Measurements from ENCODE around the gene SLC5A5.

The SLC5A5 gene

DNA sequence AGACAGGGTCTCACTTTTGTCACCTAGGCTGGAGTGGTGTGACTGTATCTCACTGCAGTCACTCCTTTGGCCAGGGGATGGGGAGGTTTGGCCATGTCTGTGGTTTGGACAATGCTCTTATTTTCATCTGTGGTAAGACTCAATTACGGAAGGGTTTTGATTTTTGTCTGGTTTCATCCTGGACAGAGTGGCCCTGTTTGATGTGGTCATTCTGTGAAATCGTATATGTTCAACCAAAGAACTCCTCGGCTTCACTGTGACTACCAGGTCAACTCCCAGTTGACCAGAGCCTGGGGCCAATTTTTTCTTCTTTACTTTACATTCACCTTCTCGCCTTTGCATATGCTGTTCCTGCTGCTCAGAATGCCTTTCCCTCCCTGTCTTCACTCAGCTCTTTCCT, 54.3 kb downstream of the SLC5A5 start:
- no peak for DNase-seq

DNA sequence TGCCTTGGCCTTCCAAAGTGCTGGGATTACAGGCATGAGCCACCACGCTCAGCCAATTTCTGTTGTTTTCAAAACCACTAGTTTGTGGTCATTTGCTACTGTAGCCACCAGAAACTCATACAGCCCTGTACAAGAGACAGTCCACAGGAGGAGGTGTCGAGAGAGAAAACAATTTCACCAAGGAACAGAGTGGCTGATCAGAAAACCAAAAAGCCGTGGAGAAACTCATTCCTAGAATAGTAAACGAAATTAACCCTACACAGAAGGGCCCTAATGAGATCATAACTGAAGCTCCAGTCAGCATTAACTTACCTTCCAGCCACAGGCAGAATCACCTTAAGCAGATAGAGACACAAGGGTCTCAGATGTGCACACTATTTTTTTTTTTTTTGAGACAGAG, 57.3 kb downstream of the SLC5A5 start:
- no peak for DNase-seq

DNA sequence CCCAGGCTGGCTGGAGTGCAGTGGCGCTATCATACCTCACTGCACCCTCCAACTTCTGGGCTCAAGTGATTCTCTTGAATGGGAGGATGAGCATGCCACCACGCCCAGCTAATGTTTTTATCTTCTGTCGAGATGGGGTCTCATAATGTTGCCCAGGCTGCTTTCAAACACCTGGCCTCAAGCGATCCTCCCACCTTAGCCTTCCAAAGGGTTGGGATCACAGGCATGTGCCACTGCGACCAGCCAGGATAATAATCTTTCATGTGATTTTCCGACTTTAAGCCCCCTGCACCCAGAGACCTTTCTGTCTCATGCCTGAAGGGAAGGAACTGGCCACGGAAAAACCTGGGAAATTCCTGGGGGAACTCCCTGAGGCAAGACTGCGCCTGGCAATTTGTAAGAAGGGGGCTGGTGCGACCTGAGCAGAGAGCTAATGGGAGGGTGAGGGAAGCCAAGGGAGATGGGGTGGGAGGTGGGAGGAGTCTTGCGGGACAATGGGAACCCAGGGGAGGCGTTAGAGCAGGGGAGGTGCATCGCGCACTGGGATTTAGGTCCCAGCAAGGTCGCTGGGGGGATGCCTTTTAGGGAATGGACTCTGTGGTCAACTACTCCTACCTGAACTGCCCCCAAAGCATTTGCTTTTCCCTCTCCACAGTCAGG, 59.9 kb downstream of the SLC5A5 start:
- DNase-seq, result no peak

DNA sequence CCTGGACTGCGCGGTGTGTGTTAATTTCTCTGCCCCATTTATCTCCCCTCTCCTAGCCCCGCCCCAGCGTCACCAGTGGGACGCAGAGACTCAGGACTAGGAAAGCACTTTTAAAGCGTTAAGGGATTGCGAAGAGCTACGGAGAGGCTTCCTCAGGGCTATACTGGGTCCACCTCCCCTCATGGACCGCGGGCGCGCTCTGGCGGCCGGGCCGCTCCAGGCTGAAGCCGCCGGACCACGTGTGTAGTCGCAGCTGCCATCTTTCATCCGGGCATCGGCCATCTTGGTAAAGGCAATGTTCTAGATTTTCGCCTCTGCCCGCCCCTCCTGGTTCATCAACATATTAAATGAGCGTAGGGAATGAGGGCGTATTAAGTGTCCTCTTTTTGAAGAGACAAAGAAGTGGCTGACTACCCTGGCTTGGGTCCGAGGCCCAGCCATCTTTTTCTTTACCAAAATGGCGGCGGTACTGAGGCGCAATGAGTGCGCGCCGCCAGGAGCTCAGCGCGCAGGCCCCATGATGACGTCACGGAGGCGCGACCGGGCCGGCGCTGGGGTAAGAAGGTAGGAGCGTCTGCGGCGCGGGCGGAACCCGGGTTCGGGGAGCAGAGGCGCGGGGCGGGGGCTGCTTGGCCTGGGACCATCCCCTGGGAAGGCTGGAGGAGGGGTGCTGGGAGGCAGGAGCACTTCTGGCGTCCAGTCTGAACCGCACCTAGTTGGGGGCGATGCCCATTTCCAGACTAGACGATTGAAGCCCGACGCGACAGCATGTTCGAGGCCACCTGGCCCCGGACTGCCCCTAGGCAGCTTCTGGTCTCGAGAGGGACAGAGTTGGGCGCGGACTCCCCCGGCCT, 61.0 kb downstream of the SLC5A5 start, which contains the start of gene CCDC124:
Gene CCDC124 (plus strand): TSS at position 531 of the 854 bp plus-strand sequence. CDS start 3,406 bp downstream, outside the sequence.
- peak; percentile 87 to 88 for DNase-seq

DNA sequence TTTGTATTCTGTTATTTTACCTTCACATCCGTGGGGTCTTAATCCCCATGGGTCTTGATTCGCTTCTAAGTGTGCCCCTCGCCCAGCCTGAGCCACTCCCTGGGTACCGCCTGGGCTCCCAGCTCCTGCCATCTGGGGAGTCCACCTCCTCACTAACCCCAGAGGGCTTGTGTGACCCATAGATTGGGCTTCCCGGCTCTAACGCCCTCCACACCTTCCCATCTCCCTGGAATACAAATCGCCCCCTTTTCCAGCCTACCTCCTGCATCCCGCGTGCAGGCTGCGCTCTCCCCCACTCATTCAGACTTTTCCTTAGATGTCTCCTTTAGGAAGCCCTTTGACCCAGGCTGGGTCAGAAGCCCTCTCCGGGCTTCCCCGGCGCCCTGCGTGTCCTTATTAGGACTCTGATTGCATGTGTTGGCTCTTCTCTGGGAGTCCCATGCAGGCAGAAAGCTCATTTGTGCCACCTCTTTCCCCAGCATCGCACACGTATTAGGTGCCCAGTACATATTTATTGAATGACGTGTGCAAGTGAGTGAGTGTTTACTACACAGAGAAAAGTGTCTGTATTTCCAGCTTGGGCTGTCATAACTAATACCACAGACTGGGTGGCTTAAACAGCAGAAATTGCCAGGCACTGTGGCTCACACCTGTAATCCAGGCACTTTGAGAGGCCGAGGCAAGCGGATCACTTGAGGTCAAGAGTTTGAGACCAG, 61.8 kb downstream of the SLC5A5 start:
- no peak for DNase-seq

DNA sequence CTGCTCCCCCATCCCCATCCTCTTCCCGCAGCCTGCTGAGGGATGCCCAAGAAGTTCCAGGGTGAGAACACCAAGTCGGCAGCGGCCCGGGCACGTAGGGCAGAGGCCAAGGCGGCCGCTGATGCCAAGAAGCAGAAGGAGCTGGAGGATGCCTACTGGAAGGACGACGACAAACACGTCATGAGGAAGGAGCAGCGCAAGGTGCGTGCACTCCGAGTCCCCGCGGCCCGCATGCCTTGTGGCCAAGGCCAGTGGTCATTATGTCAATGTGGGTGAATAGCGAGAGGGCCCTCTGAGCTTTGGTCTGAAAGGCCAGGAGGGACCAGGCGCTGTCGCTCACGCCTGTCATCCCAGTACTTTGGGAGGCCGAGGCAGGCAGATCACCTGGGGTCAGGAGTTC, 64.6 kb downstream of the SLC5A5 start:
- no peak for DNase-seq

DNA sequence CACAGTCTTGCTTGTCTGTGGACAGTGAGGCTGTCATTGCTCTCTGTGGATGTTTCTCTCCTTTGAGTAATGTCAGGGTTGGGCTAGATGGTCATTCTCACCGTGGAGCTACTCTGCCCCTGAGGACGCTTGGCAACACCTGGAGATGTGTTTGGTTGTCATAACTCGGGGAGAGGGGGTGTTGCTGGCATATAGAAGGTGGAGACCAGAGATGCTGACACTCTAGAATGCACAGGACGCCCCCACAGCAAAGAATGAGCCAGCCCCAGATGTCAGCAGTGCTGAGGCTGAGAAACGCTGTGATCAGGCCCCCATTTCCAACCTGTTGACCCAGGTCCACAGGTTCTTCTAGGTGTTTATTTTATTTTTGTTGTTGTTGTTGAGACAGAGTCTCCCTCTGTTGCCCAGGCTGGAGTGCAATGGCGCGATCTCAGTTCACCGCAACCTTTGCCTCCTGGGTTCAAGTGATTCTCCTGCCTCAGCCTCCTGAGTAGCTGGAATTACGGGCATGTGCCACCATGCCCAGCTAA, 65.7 kb downstream of the SLC5A5 start:
- no peak for DNase-seq

DNA sequence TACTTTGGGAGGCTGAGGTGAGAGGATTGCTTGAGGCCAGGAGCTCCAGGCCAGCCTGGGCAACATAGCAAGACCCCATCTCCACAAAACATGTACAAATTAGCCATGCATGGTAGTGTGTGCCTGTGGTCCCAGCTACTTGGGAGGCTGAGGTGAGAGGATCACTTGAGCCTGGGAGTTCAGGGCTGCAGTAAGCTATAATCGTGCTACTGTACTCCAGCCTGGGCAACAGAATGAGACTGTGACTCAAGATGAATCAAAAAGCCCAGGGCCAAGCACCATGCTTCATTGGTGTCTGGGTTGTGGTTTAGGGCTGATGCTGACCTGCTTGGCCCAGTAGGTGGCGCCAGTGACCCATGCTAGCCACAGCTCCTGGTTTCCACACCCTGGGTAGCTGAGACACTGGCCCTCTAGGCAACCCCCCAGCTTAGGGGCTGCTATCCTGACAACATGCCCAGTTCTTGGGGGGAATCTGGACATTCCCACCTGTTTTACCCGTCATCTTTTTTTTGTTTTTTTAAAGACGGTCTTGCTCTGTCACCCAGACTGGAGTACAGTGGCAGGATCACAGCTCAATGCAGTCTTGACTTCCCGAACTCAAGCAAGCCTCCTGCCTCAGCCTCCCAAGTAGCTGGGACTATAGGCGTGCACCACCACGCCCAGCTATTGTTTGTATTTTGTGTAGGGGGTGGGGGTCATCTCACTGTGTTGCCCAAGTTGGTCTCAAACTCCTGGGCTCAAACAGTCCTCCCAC, 66.5 kb downstream of the SLC5A5 start:
- peak; percentile 81 to 84 for DNase-seq

DNA sequence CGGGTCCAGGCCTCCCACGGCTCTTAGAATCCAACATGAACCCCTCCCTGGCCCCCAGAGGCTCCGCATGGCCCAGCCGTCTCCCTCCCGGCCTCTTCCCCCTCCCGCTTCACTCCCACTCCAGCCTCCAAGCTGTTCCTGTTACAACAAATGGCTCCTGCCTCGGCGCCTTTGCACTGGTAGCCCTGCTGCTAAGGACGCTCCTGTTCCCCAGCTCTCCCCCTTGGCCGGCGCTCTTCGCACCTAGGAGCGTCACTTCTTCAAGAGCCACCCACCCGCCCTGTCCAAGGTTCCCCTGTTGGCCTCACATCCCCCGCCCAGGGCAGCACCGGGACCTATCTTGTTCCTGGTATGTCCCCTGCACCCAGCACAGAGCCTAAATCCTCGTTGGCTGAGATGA, 70.4 kb downstream of the SLC5A5 start:
- DNase-seq, result no peak

DNA sequence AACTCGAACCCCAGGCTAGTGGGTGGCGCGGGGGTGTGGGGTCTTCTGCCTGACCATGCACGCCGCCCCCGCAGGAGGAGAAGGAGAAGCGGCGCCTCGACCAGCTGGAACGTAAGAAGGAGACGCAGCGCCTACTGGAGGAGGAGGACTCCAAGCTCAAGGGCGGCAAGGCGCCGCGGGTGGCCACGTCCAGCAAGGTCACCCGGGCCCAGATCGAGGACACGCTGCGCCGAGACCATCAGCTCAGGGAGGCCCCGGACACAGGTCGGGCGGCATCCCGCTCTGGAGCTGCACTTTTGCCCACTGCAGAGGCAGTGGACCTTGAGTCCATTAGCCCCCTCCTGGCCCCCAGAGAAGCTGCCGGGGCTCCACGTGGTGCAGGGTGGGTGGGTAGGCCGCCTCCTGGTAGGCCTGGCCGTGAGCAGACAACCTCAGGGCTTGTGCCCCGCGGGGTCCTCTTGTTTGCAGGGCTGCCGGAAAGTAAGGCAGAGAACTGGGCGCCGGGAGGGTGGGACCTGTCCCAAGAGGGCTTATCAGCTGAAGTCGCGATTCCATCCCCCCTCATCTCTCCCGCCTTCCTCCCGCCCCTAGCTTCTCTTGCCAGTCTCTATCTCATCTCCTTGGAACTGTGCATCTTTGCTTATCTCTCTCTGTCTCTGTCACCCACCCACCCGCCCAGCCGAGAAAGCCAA, 71.0 kb downstream of the SLC5A5 start:
- DNase-seq, result no peak

DNA sequence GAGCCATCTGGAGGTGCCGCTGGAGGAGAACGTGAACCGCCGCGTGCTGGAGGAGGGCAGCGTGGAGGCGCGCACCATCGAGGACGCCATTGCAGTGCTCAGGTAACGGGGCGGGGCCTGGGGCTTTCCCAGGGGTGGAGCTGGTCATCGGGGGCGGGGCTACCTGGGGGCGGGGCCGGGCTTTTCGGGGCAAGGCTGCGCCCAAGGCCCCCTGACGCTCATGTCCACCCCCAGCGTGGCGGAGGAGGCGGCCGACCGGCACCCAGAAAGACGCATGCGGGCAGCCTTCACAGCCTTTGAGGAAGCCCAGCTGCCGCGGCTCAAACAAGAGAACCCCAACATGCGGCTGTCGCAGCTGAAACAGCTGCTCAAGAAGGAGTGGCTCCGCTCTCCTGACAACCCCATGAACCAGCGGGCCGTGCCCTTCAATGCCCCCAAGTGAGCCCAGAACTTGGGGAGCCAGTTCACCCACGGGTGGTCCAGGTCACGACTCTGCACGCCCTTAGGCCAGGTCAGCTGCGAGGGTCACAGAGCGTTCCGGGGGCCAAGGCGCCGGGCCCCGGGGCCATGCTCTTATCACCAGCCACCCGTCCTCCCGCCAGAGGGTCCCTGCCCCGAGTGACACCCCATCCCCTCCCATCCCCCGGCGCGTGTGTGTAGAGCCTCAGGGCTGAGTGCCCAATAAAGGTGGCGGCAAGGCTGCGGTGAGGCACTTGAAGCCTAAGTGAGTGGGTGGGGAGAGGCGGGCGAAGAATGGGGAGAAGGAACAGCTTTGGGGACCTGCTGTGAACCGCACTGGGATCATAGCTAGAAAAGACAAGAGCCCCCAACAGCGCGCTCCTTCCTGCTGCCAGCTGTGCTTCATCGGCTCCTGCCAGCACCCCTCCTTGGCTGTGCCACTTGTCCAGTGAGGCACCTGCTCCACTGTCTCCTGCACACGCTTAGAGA, 71.8 kb downstream of the SLC5A5 start:
- DNase-seq, result no peak

DNA sequence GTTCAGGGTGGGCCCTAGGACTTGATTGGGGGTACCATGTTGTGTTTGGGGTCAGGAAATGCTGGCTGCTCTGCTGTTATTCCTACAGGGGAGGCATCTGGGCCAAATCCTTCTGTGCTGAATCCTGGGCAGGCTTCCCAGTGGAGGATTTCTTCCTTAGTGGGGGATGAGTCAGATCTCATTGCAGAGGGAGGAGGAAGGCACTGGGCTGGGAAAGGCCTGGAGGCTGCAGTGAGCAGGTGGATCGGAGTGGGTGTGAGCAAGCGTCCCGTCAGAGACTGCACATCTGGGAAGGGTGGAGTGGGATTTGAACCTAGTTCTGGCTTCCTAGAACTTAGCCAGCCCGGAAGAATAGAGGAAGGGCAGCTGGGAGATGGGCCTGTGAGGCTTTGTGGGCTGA, 72.6 kb downstream of the SLC5A5 start:
- DNase-seq, result no peak
